Mesodermal cell (in vitro differentiated cells): ENCODE data around the gene NAA35.
"Not testable (repeated sequence)": the region's sequence is repeated elsewhere in the genome, so short reads cannot be mapped to it uniquely, and the experiment has no call there.

Experiments
- H3K27ac ChIP-seq: 2 replicates; pipeline ENCODE4 v1.7.0; 2013; ENCODE audit warnings: mild to moderate bottlenecking, low read depth, low read length, moderate library complexity; ENCODE audit not compliant: severe bottlenecking
- H3K36me3 ChIP-seq: 2 replicates; pipeline ENCODE4 v1.7.1; 2013; ENCODE audit warnings: mild to moderate bottlenecking, low read length, moderate library complexity; ENCODE audit not compliant: control insufficient read depth, insufficient read depth
- H3K4me1 ChIP-seq: one replicate; pipeline ENCODE4 v1.7.1; 2013; ENCODE audit warnings: mild to moderate bottlenecking, low read length; ENCODE audit not compliant: insufficient read depth, control insufficient read depth, poor library complexity, severe bottlenecking
- H3K4me3 ChIP-seq: 2 replicates; pipeline ENCODE4 v1.7.0; 2013; ENCODE audit warnings: low read length, control low read depth, mild to moderate bottlenecking; ENCODE audit not compliant: insufficient read depth, poor library complexity, severe bottlenecking; ENCODE audit errors: extremely low read depth
- H3K9me3 ChIP-seq: 2 replicates; pipeline ENCODE4 v1.7.1; 2013; ENCODE audit warnings: mild to moderate bottlenecking, low read length, moderate library complexity; ENCODE audit not compliant: control insufficient read depth
- WGBS, 2 experiments: methylation state at CpG; one replicate each; pipeline ENCODE4 v1.1.5; 2013; ENCODE audit warnings: missing lambda C conversion rate in 2 of 2; ENCODE audit not compliant: insufficient coverage in 2 of 2; 5-methylcytosine and 5-hydroxymethylcytosine counted together

The NAA35 gene

DNA sequence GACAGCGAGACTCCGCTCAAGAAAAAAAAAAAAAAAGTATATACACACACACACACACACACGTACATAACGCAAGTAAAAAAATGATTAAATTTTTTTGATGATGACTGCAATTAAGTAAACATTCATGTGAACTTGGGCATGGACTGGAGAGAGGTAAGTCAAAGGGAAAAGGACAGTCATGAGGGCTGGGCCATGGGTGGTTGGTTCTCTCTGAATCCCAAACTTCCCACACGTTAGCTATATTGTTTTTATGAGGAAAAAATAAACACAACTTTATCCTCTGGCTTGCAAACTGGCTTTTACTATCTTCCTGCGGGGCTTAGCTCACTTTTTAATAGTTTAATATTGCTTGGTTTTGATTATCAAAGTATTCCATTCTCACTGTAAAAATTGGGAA lies 104.7 kb downstream of the NAA35 start:
- WGBS, 2 experiments, result no CpG with 5 or more reads among the region's 6 CpGs
- H3K27ac ChIP-seq, result no peak overlapping the region
- H3K4me3 ChIP-seq, result no peak overlapping the region
- no peaks in the 10 kb centered on the region for H3K4me1 ChIP-seq
- no peaks in the 10 kb centered on the region for H3K9me3 ChIP-seq
- H3K36me3 ChIP-seq, result peaks cover 26% of the 10 kb centered on the region

DNA sequence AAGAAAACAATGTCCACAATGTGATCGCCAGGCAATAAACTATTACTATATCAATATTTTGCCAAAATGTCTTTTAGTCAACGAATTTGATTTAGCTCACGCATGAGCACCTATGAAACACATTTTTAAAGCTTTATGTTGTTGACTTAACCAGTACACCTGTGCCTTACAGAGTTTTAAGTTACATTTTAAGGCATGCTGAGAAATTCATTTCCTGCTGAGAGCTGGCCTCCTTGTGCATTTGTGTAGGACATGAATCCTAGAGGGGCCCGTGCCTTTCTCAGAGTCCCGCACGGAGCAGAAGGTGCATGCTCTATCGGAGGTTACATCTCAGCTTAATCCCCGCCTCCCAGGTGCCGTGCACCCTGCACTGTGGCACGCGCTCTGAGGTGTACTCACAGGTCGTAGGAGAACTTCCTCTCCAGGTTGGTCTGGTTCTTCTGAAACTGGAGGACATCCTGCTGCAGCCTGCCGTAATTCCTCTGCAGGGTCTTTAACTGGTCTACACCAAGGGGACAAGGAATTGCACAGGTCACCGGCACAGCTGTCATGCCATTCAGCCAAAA lies 105.2 kb downstream of the NAA35 start:
- WGBS, 2 experiments, result 95 to 96% methylated on average over 11 to 12 of the region's 14 CpGs

DNA sequence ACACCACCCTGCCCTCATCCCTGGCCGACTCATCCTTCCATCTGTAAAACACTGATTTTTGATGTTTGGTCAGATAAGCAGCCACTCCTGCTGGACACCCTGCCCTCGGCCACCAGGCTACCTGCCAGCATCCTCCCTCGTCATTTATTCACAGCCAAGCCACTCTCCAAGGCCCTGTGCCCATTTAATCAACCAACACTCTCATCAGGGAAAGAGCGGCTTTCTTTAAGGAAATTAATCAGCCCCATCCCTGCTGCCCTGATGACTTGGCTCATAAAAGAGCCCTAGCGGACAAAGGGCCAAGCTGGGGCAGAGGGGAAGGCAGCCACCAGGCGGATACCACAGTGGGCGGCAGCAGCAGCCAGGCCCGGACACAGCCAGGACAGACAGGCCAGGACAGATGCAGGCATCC lies 106.0 kb downstream of the NAA35 start:
- Histone ChIP-seq H3K27ac (no peak overlapping the region), H3K4me1 (no peaks in the 10 kb centered on the region), H3K36me3 (peaks cover 20% of the 10 kb centered on the region), H3K9me3 (no peaks in the 10 kb centered on the region), H3K4me3 (no peak overlapping the region)
- 90% methylated on average over 4 to 7 of the region's 8 CpGs for WGBS, 2 experiments

More for the DNA sequence above, 105.2 kb downstream of the NAA35 start:
- no peaks in the 10 kb centered on the region for H3K4me1 ChIP-seq
- H3K9me3 ChIP-seq, result no peaks in the 10 kb centered on the region
- no peak overlapping the region for H3K4me3 ChIP-seq
- peaks cover 21% of the 10 kb centered on the region for H3K36me3 ChIP-seq
- H3K27ac ChIP-seq, result no peak overlapping the region

GRCh38 chr9:86047361-86047760 lies 106.4 kb downstream of the NAA35 start:
- peaks cover 19% of the 10 kb centered on the region for H3K36me3 ChIP-seq
- no peaks in the 10 kb centered on the region for H3K4me1 ChIP-seq
- 91 to 100% methylated on average over 7 to 9 of the region's 13 CpGs for WGBS, 2 experiments
- no peak overlapping the region for H3K27ac ChIP-seq
- no peak overlapping the region for H3K4me3 ChIP-seq
- H3K9me3 ChIP-seq, result no peaks in the 10 kb centered on the region

- WGBS, 2 experiments, result 100% methylated on average over 2 of the region's 7 CpGs; no CpG with 5 or more reads in 1 of the 2 experiments
- H3K9me3 ChIP-seq, H3K4me3 ChIP-seq, H3K4me1 ChIP-seq, H3K27ac ChIP-seq: not testable (repeated sequence)
- H3K36me3 ChIP-seq, result peaks cover 11% of the 10 kb centered on the region
These were observed 107.2 kb downstream of the NAA35 start for GRCh38 chr9:86048018-86048742.

- WGBS, 2 experiments, result 86 to 89% methylated on average over 16 to 20 of the region's 21 CpGs
- Histone ChIP-seq H3K27ac (no peak overlapping the region), H3K9me3 (no peaks in the 10 kb centered on the region), H3K4me1 (no peaks in the 10 kb centered on the region), H3K4me3 (no peak overlapping the region), H3K36me3 (peaks cover 14% of the 10 kb centered on the region)
These were observed 111.9 kb downstream of the NAA35 start for GRCh38 chr9:86052556-86053468.

- Histone ChIP-seq H3K4me3 (no peak overlapping the region), H3K4me1 (no peaks in the 10 kb centered on the region), H3K27ac (no peak overlapping the region), H3K36me3 (peaks cover 17% of the 10 kb centered on the region), H3K9me3 (no peaks in the 10 kb centered on the region)
- 89 to 94% methylated on average over 2 to 3 of the region's 3 CpGs for WGBS, 2 experiments
These were observed 113.7 kb downstream of the NAA35 start for GRCh38 chr9:86054695-86055094.

- no peak overlapping the region for H3K4me3 ChIP-seq
- H3K36me3 ChIP-seq, result peaks cover 23% of the 10 kb centered on the region
- no peaks in the 10 kb centered on the region for H3K4me1 ChIP-seq
- H3K27ac ChIP-seq, result no peak overlapping the region
- WGBS, 2 experiments, result 92 to 95% methylated on average over 9 to 11 of the region's 13 CpGs
- H3K9me3 ChIP-seq, result no peaks in the 10 kb centered on the region
These were observed 116.5 kb downstream of the NAA35 start for GRCh38 chr9:86057491-86057890.

- peaks cover 20% of the 10 kb centered on the region for H3K36me3 ChIP-seq
- 92 to 93% methylated on average over 6 to 8 of the region's 11 CpGs for WGBS, 2 experiments
- no peaks in the 10 kb centered on the region for H3K4me1 ChIP-seq
- H3K9me3 ChIP-seq, result no peaks in the 10 kb centered on the region
- H3K4me3 ChIP-seq, result no peak overlapping the region
- no peak overlapping the region for H3K27ac ChIP-seq
These were observed 121.2 kb downstream of the NAA35 start for GRCh38 chr9:86061972-86062739.
